Ishikawa (cell line): ENCODE results near the gene OR5H14.

Experiments used
- CEBPB ChIP-seq: IDR thresholded peaks from 2 replicates; pipeline ENCODE4 v1.6.1; 2012
- CREB1 ChIP-seq: IDR thresholded peaks from 2 replicates; pipeline ENCODE4 v1.6.1; 2012; ENCODE audit warnings: low read depth
- EGR1 ChIP-seq: IDR thresholded peaks from 2 replicates; pipeline ENCODE4 v1.6.1; 2012
- EP300 ChIP-seq: IDR thresholded peaks from 2 replicates; pipeline ENCODE4 v1.6.1; 2012; ENCODE audit warnings: borderline replicate concordance
- FOXM1 ChIP-seq: IDR thresholded peaks from 2 replicates; pipeline ENCODE4 v1.6.1; 2012; ENCODE audit warnings: low read depth, borderline replicate concordance
- NFIC ChIP-seq: IDR thresholded peaks from 2 replicates; pipeline ENCODE4 v1.6.1; 2012
- RAD21 ChIP-seq: IDR thresholded peaks from 2 replicates; pipeline ENCODE4 v1.6.1; 2012; ENCODE audit warnings: low read depth
- TAF1 ChIP-seq: IDR thresholded peaks from 2 replicates; pipeline ENCODE4 v1.6.1; 2012; ENCODE audit warnings: low read depth, mild to moderate bottlenecking
- TCF12 ChIP-seq: IDR thresholded peaks from 2 replicates; pipeline ENCODE4 v1.6.1; 2012; ENCODE audit warnings: low read depth
- TEAD4 ChIP-seq: IDR thresholded peaks from 2 replicates; pipeline ENCODE4 v1.6.1; 2012
- YY1 ChIP-seq: IDR thresholded peaks from 2 replicates; pipeline ENCODE4 v1.6.1; 2012; ENCODE audit warnings: low read depth
- ZBTB7A ChIP-seq: IDR thresholded peaks from 2 replicates; pipeline ENCODE4 v1.6.1; 2012; ENCODE audit warnings: low read depth
- TF ChIP-seq, protein P1 (sequence below): IDR thresholded peaks from 2 replicates; pipeline ENCODE4 v1.6.1; 2012
- TF ChIP-seq, protein P2 (sequence below): IDR thresholded peaks from 2 replicates; pipeline ENCODE4 v1.6.1; 2012
- TF ChIP-seq, protein P3 (sequence below): IDR thresholded peaks from 2 replicates; pipeline ENCODE4 v1.6.1; 2012; ENCODE audit warnings: low read depth, mild to moderate bottlenecking

Gene OR5H14

DNA sequence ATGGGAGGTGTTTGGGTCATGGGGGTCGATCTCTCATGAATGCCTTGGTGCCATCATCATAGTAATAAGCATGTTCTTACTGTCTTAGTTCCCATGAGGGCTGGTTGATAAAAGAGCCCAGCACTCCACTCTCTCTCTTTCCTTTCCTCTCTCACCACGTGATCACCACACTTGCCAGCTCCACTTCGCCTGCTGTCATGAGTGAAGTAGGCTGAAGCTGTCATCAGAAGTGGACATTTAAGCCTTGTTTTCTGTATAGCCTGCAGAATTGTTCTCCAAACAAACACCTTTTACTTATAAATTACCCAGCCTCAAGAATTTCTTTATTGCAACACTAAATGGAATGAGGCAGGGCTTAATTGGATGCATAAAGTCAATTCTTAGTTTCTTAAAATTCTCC, 10.6 kb upstream of the OR5H14 start:
- TF ChIP-seq EP300: no peak
- TF ChIP-seq, protein P1, sequence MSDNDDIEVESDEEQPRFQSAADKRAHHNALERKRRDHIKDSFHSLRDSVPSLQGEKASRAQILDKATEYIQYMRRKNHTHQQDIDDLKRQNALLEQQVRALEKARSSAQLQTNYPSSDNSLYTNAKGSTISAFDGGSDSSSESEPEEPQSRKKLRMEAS: no peak
- TF ChIP-seq RAD21: no peak
- TF ChIP-seq, protein P2, sequence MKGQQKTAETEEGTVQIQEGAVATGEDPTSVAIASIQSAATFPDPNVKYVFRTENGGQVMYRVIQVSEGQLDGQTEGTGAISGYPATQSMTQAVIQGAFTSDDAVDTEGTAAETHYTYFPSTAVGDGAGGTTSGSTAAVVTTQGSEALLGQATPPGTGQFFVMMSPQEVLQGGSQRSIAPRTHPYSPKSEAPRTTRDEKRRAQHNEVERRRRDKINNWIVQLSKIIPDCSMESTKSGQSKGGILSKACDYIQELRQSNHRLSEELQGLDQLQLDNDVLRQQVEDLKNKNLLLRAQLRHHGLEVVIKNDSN: no peak
- TF ChIP-seq EGR1: no peak
- TF ChIP-seq CEBPB: no peak
- TF ChIP-seq TEAD4: no peak
- TF ChIP-seq CREB1: no peak
- TF ChIP-seq, protein P3, sequence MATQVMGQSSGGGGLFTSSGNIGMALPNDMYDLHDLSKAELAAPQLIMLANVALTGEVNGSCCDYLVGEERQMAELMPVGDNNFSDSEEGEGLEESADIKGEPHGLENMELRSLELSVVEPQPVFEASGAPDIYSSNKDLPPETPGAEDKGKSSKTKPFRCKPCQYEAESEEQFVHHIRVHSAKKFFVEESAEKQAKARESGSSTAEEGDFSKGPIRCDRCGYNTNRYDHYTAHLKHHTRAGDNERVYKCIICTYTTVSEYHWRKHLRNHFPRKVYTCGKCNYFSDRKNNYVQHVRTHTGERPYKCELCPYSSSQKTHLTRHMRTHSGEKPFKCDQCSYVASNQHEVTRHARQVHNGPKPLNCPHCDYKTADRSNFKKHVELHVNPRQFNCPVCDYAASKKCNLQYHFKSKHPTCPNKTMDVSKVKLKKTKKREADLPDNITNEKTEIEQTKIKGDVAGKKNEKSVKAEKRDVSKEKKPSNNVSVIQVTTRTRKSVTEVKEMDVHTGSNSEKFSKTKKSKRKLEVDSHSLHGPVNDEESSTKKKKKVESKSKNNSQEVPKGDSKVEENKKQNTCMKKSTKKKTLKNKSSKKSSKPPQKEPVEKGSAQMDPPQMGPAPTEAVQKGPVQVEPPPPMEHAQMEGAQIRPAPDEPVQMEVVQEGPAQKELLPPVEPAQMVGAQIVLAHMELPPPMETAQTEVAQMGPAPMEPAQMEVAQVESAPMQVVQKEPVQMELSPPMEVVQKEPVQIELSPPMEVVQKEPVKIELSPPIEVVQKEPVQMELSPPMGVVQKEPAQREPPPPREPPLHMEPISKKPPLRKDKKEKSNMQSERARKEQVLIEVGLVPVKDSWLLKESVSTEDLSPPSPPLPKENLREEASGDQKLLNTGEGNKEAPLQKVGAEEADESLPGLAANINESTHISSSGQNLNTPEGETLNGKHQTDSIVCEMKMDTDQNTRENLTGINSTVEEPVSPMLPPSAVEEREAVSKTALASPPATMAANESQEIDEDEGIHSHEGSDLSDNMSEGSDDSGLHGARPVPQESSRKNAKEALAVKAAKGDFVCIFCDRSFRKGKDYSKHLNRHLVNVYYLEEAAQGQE: no peak
- TF ChIP-seq NFIC: no peak
- no peak for TF ChIP-seq TCF12
- TF ChIP-seq TAF1: no peak
- no peak for TF ChIP-seq FOXM1
- no peak for TF ChIP-seq ZBTB7A
- no peak for TF ChIP-seq YY1

DNA sequence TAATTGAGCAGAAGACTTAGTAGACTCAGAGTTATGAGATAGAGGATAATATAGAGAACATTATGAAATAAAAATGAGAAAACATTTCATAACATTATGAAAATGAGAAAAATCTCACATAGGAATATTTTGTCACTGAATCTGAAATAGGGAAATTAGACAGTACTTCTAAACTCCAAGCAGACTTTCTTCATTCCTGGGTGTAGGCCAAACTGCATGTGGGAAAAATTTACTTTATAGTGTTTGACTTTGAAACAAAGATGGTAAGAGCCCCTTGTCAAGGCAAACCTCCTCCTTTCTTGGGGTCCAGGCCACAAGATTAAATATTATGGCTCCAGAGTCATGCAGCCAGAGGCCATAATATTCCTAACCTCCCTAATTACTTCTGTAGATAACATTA, 6.7 kb upstream of the OR5H14 start:
- TF ChIP-seq EP300 (no peak), ZBTB7A (no peak), RAD21 (no peak), EGR1 (no peak), YY1 (no peak), NFIC (no peak), TAF1 (no peak), TCF12 (no peak), CEBPB (no peak), TEAD4 (no peak)
- TF ChIP-seq, protein P3: no peak
- TF ChIP-seq, protein P2: no peak
- TF ChIP-seq, protein P1: no peak

DNA sequence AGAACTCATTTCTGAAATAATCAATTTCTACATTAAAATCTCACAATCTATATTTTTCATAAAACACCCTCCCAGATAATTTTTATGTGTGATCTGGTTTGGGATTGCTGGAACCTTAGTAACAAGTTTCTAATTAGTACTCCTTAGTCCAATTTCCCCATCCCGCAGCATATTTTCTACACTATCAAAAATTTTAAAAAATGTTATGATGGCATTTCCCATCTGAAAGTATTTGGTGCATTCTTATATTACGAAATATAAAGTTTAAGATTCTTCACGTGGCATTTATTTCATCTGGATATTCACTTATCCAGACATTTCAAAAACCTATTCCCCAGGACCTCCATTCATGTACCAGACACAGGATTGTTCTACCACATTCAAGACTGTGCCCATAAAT, 1.5 kb downstream of the OR5H14 start:
- TF ChIP-seq, protein P3: no peak
- TF ChIP-seq, protein P2: no peak
- TF ChIP-seq FOXM1 (no peak), NFIC (no peak), EGR1 (no peak)

DNA sequence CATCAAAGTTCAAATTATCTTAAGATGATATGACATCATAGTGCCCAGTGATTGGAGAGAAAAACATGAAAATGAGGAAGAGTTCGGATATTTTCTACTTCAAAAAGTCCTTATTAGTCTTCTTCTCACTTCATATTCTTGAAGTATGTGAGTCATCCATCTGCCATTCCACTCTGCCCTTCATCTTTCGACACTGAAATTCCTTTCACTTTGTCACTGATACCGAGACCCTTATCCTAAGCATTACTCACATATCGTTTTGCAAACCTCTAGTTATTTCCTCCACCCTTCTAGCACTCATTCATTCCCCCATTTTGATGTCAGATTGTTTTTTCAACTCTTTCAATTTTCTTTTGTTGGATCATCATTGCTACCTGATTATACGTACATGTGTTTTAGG, 4.0 kb downstream of the OR5H14 start:
- TF ChIP-seq EGR1 (no peak), NFIC (no peak), YY1 (no peak), CREB1 (no peak), TEAD4 (no peak), ZBTB7A (no peak), CEBPB (no peak), TAF1 (no peak), TCF12 (no peak), EP300 (no peak), FOXM1 (no peak)
- TF ChIP-seq, protein P1: no peak
- TF ChIP-seq, protein P2: no peak
